ENCODE results near the gene CLEC2B.
"Not testable (repeated sequence)": the region's sequence is repeated elsewhere in the genome, so short reads cannot be mapped to it uniquely, and the experiment has no call there.

CLEC2B gene

GRCh38 chr12:9869307-9870161 is at the start of gene CLEC2B:
Gene CLEC2B, minus strand, starts transcription at chr12:9869354.
- no peak for DNase-seq (ENCODE audit: low read depth)

- DNase-seq (ENCODE audit: low read depth): no peak
Measured at GRCh38 chr12:9911708-9912107, 42.6 kb upstream of the CLEC2B start.

- no peak for DNase-seq (ENCODE audit: low read depth)
Measured at GRCh38 chr12:9910716-9911421, 41.7 kb upstream of the CLEC2B start.

GRCh38 chr12:9909724-9910123 is 40.6 kb upstream of the CLEC2B start:
- no peak for DNase-seq (ENCODE audit: low read depth)

- no peak for DNase-seq (ENCODE audit: low read depth)
Measured at GRCh38 chr12:9908350-9908749, 39.2 kb upstream of the CLEC2B start.

- no peak for DNase-seq (ENCODE audit: low read depth)
Measured at GRCh38 chr12:9907769-9908168, 38.6 kb upstream of the CLEC2B start.

GRCh38 chr12:9906873-9907272 is 37.7 kb upstream of the CLEC2B start:
- DNase-seq (ENCODE audit: low read depth): no peak

GRCh38 chr12:9902539-9903228 is 33.5 kb upstream of the CLEC2B start:
- no peak for DNase-seq (ENCODE audit: low read depth)

GRCh38 chr12:9900930-9901329 is 31.8 kb upstream of the CLEC2B start:
- DNase-seq (ENCODE audit: low read depth): no peak

GRCh38 chr12:9899209-9899608 is 30.1 kb upstream of the CLEC2B start:
- no peak for DNase-seq (ENCODE audit: low read depth)

- DNase-seq (ENCODE audit: low read depth): no peak
Measured at GRCh38 chr12:9897535-9897934, 28.4 kb upstream of the CLEC2B start.

- no peak for DNase-seq (ENCODE audit: low read depth)
Measured at GRCh38 chr12:9895215-9895971, 26.2 kb upstream of the CLEC2B start.

- DNase-seq (ENCODE audit: low read depth): no peak
Measured at GRCh38 chr12:9888665-9889273, 19.6 kb upstream of the CLEC2B start.

- DNase-seq (ENCODE audit: low read depth): no peak
Measured at GRCh38 chr12:9883175-9883574, 14.0 kb upstream of the CLEC2B start.

- DNase-seq (ENCODE audit: low read depth): no peak
Measured at GRCh38 chr12:9881988-9882387, 12.8 kb upstream of the CLEC2B start.

GRCh38 chr12:9881246-9881645 is 12.1 kb upstream of the CLEC2B start, which contains the start of gene KLRF2:
Gene KLRF2, plus strand, starts transcription at chr12:9881489. Its CDS starts 107 bp downstream, at chr12:9881596.
- no peak for DNase-seq (ENCODE audit: low read depth)

- DNase-seq (ENCODE audit: low read depth): no peak
Measured at GRCh38 chr12:9880532-9881078, 11.5 kb upstream of the CLEC2B start.

GRCh38 chr12:9876120-9876519 is 7.0 kb upstream of the CLEC2B start:
- not testable (repeated sequence) for DNase-seq (ENCODE audit: low read depth)

GRCh38 chr12:9872742-9873141 is 3.6 kb upstream of the CLEC2B start:
- DNase-seq (ENCODE audit: low read depth): no peak

GRCh38 chr12:9872162-9872561 is 3.0 kb upstream of the CLEC2B start:
- DNase-seq (ENCODE audit: low read depth): no peak

- DNase-seq (ENCODE audit: low read depth): no peak
Measured at GRCh38 chr12:9870286-9870866, 1.2 kb upstream of the CLEC2B start.
